Right renal pelvis (tissue), 4 donors: ENCODE results near the gene HSD11B1L. TPM values are rescaled to one million over a fixed set of nuclear protein-coding genes. Genes with fewer than 3 reads are reported as not detected.

ENCODE experiments used
- DNase-seq, 4 donors: peaks; one replicate each; pipeline ENCODE4 v3.0.0-alpha.2; 2013; ENCODE audit warnings: low read depth in 4 of 4, low spot score in 3 of 4, missing footprints in 1 of 4
- polyA plus RNA-seq, 4 donors: library from polyadenylated mRNA; unstranded; fragments of 120-200 nt; gene quantifications; one replicate each; pipeline ENCODE4 v1.2.1, GENCODE V29; 2013; ENCODE audit not compliant: insufficient read length in 4 of 4

The HSD11B1L gene, protein sequence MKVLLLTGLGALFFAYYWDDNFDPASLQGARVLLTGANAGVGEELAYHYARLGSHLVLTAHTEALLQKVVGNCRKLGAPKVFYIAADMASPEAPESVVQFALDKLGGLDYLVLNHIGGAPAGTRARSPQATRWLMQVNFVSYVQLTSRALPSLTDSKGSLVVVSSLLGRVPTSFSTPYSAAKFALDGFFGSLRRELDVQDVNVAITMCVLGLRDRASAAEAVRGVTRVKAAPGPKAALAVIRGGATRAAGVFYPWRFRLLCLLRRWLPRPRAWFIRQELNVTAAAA
- polyA plus RNA-seq, result 10 to 100 TPM in 1 of 4 donors, 1 to 10 TPM in 3; 9.1 to 13.2 (median 9.7) TPM

DNA sequence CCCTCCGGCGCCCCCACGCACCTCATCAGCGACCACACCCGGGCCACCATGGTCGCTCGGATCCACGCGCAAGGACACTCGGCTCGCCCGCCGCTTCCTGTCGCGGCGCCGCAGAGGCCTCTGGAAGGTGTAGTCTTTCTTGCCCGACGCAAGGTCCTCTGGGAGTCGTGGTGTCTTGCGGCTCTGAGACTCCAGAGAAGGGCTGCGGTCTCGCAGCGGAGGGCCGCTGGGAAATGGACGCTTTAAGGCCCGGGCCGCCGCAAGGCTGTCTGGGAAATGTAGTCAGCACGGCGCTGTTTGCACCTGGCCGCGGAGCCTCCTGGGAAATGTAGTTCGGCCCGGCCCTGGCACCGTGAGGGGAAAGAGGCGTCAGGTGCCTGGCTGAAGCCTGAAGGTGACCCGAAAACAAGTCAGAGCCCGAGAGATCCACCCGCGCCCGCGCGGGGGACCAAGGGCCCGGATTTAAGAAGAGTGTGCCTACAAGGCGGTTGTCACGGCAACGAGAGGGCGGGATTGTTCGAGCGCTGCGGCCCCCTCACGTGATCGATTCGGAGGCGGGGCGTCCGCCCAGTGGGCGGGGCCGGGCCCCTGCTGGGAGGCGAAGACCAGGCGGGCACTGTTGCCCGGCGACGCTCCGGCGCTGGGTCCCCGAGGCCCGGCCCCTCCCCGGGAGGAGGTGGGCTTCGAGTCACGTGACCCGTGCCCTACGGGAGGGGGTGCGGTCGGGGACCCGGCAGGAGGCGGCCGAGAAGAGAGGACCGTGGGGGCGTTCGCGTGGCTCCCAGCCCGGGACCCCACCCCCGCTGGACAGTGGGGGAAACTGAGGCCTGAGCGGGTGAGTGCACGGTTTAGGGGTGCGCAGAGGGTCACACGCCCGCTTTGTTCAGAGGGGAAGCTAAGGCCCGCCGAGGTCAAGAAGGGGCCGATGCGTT lies at the start of gene HSD11B1L, which contains the start of gene MICOS13:
TSS of gene HSD11B1L (plus strand) at position 591 of the 932 bp plus-strand sequence. CDS start 3,806 bp downstream, outside the sequence.
TSS of gene MICOS13 (minus strand) at position 80 of the 932 bp plus-strand sequence. CDS start at position 50, 30 bp downstream.
- peak; percentile 97 to 99 (median 97) for DNase-seq

DNA sequence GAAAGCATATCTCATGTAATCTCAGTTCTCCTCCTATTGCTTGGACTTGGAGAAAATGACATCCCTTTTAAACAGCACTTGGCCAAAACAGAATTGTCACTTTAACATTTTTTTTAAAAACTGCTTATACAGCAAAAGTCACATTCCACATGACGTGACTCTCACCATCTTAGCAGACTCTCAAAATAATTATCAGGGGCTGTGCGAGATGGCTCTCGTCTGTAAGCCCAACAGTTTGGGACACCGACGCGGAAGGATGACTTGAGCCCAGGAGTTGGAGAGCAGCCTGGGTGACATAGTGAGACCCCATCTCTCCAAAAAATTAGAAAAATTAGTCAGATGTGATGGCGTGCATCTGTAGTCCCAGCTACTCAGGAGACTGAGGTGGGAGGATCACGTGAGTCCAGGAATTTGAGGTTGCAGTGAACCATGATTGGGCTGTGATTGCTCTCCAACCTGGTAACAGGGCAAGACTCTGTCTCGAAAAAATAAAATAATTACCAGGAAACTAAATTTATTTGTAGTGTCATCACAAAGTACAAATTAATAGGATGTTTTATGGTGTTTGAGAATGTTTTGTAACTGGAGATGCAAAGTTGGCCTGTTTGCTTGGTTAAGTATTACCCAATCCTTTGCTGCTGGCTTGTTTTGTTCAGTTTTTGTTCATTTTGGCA lies 49.1 kb upstream of the HSD11B1L start:
- no peak for DNase-seq

DNA sequence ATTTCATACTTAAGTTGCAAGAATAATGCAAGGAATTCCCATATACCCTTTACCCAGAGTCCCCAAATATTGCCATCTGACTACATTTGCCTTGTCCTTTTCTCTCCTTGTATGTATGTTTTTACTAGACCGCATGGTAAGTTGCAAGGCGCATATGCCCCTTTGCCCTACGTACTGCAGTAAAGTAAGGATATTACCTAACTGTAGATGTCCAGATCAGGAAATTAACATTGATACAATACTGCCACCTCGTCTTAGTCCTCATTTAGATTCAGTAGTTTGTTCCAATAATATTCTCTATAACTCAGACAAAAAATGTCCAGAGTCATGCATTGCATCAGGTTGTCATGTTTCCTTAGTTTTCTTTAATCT lies 48.6 kb upstream of the HSD11B1L start:
- no peak for DNase-seq

DNA sequence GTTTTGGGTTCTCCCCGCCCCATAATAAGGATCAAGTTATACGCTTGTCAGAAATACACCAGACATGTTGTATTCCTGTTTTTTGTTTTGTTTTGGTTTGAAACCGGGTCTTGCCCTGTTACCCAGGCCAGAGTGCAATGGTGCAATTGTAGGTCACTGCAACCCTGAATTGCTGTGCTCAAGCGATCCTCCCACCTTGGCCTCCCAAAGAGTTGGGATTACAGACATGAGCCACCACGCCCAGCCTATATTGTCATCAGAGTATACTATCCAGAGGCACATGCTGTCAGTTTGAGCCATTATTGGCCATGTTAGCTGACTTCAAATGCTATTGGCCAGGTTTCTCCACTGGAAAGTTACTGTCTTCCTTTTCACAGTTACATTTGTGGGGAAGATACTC lies 48.2 kb upstream of the HSD11B1L start:
- no peak for DNase-seq

DNA sequence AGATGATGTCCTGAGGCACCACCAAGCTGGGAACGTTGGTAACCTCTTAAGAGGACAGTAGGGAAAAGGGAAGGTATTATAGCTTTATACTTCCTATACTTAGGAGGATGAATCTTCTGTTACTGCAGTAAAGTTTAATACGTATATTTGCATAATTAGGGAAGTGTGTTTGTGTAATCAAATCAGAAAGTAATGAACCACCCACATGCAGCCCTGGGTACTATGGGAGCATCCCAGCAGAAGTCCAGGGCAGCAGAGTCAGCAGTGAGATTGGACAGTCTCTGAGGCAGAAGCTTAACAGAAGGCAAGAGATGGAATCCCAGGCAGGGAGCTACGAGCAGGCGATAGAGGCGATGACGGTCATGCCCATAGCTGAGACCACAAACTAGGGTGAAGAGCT lies 45.4 kb upstream of the HSD11B1L start:
- DNase-seq, result no peak

DNA sequence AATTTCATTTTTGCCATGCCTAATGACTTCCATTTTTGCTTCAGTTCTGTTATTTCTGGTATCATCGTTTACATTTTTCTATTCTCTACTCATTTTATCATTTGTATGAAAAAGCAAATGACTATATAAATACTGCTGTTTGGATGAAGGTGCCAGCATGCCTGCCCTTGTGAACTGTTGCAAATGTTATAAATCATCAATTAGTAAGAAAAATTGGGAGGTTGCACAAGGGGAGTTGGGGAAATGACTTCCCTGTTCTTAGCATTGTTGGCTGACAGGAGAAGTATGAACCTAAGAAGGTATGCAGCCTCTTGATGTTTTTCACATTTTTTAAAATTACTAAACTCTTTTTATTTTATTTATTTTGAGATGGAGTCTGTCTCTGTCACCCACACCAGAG lies 42.9 kb upstream of the HSD11B1L start:
- no peak for DNase-seq

DNA sequence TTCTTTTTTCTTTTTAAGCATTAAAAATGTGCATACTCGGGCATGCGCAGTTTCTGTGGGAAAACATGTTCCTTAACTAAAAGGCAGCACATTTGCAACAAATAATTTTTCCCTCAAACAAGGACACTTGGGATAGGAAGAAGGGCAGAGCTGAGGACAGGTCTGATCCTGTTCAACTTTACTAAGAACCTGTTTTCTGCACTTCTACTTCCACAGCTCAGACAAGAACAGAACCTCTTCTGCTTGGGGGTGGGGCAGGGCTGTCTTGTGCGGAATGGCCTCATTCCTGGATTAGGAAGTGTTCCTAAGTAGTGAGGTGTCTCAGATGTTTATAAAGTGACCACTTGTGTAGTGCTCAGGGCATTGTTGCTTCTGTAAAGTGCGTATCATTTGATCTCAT lies 39.7 kb upstream of the HSD11B1L start:
- no peak for DNase-seq

DNA sequence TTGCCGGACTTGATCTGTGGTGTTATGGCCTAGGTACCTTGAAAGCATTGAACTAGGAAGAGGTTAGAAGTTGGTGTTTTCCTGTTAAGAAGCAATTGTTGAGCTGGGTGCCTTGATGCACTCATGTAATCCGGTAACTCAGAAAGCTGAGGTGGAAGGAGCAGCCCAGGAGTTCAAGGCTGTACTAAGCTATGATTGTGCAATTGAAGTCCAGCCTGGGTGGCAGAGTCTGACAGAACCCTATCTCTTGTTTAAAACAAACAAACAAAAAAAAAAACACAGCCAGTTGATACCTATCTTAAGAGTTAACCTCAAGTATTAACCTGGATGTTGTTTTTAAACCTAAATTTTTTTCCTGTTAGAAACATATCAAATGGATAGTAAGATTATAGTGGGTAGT lies 38.6 kb upstream of the HSD11B1L start:
- DNase-seq, result no peak

DNA sequence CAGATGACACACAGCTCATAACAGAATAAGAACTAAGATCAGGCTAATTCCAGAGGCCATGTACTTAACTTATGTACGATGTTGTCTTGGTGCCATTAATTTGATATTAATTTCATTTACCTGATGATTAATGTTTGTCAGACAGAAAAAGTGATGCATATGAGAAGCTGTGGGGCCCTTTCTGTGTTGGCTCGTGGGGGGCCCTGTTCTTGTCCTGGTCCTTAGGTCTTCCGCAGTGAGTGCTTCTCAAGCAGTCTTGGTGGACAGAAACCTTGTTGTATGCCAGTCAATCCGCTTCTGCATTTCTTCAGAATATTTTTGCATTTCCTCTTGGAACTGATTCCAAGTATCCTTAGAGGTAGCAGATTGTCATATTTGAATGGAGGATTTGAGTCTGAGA lies 37.8 kb upstream of the HSD11B1L start:
- DNase-seq, result no peak

DNA sequence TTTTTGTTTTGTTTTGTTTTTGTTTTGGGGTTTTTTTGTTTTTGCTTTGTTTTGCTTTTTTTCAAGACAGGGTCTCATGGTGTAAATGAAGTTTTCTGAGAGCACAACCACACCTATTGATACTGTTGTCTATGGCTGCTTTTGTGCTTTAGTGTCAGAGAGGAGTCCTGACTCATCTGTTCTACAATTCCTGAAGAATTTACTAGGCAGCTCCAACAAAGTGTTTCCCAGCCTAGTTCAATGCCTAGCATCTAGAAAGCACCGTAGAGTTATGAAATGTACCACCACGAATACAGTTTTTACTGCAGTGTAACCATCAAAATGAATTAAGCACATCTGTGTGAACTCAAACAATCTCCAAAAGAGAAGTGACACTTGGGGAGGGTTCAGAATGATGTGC lies 36.8 kb upstream of the HSD11B1L start:
- no peak for DNase-seq

DNA sequence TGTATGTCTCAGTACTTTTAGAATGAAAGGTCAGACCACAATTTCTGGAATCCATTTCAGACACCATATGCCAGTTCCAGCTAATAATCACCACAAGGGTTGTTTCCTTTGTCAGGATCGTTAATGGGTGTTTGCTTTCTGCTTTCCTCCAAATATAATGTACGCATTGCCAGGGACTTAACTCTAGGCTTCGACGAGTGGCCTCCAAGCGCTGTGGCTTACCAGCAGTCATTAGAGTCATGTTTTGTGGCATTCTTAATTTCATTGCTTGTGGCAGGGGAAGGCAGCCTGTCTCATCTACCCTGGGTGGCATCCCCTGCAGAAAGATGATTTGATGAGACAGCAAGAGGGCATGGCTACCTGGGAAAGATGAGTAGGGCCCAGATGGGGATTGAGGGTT lies 35.4 kb upstream of the HSD11B1L start:
- no peak for DNase-seq

DNA sequence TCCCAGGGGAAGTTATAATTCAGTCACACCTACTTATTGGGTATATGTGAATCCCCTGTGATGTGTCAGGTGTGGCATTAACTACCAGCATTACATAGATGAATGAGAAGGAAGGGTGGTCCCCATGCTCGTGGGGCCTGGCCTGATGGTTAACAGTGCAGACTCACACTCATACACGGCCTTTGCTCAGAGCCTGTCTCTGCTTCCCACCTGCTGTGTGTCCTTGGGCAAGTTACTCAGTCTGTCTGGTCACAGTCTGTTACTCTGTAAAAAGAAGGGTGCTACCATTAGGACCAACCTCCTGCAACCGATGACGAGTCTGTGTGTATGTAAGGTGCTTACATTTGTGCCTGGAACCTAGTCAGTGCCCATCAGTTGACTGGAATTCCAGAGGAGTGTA lies 34.1 kb upstream of the HSD11B1L start:
- DNase-seq, result no peak

DNA sequence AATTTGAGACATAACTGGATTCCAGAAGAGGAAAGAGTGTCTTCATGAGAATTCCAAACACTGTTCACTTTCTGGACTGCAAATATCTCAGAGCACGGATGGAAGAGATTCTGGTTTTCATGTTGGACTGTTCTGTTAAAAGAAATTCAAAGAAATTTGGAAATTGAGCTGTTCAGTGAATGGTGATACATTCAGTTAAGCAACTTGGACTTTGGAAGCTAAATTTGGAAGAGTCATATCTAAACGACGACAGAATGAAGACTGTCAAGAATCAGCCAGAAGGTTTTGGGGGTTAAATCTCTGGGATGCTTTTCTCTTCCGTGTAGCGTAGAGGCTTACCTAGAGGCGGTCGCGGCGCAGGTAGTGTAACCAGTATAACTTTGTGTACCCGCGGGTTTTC lies 32.4 kb upstream of the HSD11B1L start:
- DNase-seq, result no peak

DNA sequence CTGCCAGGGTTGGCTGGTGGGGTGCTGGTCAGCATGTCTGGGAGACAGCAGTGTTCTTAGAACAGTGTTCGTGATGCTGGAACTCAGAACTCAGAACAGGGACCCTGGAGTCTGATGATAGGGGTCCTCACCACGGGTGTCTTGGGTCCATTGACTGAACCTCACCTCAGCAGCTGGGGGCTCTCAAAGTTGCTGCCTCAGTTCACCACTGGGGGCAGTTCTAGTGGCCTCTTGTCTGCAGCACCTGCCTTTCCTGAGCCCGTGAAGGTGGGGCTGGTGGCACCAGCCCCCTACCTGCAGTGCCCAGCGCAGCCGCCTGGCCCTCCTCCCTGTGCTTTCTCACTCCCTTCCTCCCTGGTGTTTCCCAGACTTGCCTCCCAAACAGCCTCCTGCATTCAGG lies 29.5 kb upstream of the HSD11B1L start:
- no peak for DNase-seq

DNA sequence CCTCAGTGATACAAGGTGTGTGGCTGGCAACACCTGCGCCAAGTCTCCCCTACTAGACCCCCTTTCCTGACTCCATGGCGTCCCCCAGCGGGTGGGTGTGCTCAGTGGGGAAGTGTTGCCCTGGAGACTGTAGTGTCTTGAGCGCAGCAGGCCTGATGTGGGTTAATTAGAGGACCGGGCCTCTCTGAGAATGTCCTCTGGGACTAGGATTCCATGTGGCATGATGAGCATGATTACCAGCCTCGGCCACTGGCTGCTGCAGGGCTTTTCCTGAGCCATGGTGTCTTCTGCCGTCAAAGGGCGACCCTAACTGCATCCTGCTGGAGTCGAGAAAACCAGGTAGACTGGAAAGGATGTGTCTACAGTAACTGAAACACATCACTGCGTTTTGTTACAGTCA lies 28.6 kb upstream of the HSD11B1L start:
- DNase-seq, result no peak

DNA sequence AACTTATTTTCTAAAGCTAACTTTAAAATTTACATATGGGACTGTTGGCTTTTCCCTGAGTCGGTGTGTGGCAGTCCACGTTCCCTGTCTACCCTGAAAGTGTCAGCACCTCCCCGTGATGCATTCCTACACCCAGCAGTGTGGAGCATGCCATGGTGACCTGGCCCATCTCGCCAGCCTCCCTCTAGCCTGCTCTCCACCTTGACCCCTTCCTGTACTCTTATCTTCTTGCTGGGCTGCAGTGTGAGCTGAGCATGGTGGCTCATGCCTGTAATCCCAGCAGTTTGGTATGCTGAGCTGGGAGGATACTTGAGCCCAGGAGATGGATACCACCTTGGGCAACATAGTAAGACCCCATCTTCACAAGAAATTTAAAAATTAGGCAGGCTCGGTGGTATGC lies 25.9 kb upstream of the HSD11B1L start:
- no peak for DNase-seq

DNA sequence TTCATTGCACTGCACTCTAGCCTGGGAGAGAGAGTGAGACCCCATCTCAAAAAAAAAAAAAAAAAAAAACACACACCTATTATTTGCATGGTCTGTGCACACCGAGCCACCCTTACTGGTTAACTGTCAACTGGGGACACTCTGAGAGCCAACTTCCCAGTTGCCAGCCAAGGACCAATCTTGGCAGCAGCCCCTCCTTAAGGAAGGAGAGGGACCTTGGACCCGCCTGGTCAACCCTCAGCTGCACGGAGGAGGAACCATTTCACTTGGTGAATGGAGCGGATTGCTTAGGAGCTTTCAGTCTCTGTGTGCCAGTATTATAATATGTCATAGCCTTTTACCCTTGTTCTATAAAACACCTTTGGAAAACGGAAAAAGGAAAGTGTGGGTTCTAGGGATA lies 25.4 kb upstream of the HSD11B1L start:
- DNase-seq, result no peak

DNA sequence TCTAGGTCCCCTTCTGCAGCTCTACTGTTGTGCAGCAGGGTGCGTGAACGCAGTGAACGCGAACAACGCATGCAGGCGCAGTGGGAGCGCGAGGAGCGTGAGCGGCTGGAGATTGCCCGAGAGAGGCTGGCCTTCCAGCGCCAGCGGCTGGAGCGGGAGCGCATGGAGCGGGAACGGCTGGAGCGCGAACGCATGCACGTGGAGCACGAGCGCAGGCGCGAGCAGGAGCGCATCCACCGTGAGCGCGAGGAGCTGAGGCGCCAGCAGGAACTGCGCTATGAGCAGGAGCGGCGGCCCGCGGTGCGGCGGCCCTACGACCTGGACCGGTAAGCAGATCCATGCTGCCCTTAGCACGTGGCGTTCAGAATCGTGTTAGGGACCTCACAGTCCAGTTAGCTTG lies 19.3 kb upstream of the HSD11B1L start:
- no peak for DNase-seq

DNA sequence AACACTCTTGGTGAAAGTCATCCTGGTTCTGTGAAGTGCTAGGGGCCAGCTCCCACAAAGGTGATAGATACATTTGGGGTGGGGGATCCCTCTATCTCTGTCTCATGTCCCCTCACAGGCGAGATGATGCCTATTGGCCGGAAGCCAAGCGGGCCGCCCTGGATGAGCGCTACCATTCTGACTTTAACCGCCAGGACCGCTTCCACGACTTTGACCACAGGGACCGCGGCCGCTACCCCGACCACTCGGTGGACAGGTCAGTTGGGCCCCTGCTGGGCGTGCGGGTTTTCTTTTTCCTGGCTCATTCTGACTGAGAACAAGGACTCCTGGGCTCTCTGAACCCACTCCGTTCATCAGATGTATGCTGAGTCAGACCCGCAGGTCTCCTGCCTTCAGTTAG lies 16.9 kb upstream of the HSD11B1L start:
- no peak for DNase-seq

DNA sequence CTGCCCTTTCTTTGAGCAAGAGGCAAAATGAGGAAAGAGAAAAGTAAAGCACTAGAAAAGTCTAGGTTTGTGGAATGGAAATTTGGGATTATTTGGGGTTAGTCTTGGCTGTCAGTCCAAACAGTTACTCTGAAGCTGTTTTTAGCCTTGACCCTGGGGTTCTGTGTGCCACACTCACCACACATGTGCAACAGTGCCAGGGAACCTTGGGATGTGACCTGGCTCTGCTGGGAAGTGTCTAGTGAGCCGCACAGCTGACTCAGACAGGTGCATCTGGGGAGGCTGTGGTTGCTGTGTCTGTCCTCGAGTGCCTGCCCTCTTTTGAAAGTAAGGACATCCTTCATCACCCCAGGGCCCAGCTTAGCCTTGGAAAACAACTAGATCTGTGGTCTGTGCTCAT lies 16.3 kb upstream of the HSD11B1L start:
- DNase-seq, result no peak
